GM23338 (cell line): ENCODE data around the gene RNASE7.

Source experiments
- CREB1 ChIP-seq: fragments of 250-450 bp; sonication (Bioruptor Pico); IDR thresholded peaks from 2 replicates; pipeline ENCODE4 v1.5.0; 2020; ENCODE audit warnings: low read depth, mild to moderate bottlenecking, moderate library complexity
- EZH2 ChIP-seq: fragments of 200-600 bp; sonication (generic); IDR thresholded peaks from one replicate; pipeline ENCODE4 v1.8.0; 2017; ENCODE audit warnings: antibody characterized with exemption, mild to moderate bottlenecking, low read depth; ENCODE audit not compliant: unreplicated experiment
- EZH2phosphoT487 ChIP-seq: fragments of 200-600 bp; sonication (generic); IDR thresholded peaks from one replicate; pipeline ENCODE4 v1.8.1; 2018; ENCODE audit warnings: antibody characterized with exemption; ENCODE audit not compliant: unreplicated experiment
- JUNB ChIP-seq: IDR thresholded peaks from one replicate; pipeline ENCODE4 v1.6.1; 2016; ENCODE audit warnings: antibody characterized with exemption; ENCODE audit not compliant: unreplicated experiment
- POLR2AphosphoS5 ChIP-seq: IDR thresholded peaks from 2 replicates; pipeline ENCODE4 v1.6.1; 2016; ENCODE audit warnings: antibody characterized with exemption, low read depth
- ZNF114 ChIP-seq: fragments of 250-450 bp; sonication (Bioruptor Pico); IDR thresholded peaks from 2 replicates; pipeline ENCODE4 v1.5.0; 2020; ENCODE audit warnings: mild to moderate bottlenecking, moderate library complexity
- TF ChIP-seq, protein P1 (sequence below), 2 experiments: fragments of 200-600 bp in 1 of 2; sonication (generic) in 1 of 2; conservative IDR thresholded peaks; 2 replicates each; pipeline versions ENCODE4 v1.5.1 to v1.6.1; 2016 to 2017; ENCODE audit warnings: antibody characterized with exemption in 2 of 2, low read depth in 2 of 2, mild to moderate bottlenecking in 2 of 2, moderate library complexity in 1 of 2
- TF ChIP-seq, protein P2 (sequence below): IDR thresholded peaks from one replicate; pipeline ENCODE4 v1.6.1; 2018; ENCODE audit warnings: antibody characterized with exemption; ENCODE audit not compliant: unreplicated experiment

DNA sequence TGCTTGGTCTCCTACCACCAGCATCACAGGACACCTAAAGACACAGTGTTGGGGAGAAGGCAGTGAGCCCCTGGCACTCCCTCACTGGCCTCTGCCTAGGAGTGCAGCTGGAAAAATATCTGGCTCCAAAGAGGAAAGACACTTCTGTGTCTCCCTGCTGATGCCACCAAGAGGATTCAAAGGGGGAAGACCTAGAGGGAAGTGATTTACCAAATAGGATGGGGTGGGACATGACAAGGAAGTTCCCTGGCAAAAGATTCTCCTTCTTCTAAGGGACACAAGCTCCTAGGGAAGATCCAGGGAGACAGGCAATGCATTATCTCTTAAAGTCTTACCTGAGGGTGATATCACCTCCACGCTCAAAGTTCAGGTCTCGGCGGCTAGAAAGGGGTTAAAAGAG is 23.4 kb upstream of the RNASE7 start:
- TF ChIP-seq EZH2, result no peak
- TF ChIP-seq, protein P1, sequence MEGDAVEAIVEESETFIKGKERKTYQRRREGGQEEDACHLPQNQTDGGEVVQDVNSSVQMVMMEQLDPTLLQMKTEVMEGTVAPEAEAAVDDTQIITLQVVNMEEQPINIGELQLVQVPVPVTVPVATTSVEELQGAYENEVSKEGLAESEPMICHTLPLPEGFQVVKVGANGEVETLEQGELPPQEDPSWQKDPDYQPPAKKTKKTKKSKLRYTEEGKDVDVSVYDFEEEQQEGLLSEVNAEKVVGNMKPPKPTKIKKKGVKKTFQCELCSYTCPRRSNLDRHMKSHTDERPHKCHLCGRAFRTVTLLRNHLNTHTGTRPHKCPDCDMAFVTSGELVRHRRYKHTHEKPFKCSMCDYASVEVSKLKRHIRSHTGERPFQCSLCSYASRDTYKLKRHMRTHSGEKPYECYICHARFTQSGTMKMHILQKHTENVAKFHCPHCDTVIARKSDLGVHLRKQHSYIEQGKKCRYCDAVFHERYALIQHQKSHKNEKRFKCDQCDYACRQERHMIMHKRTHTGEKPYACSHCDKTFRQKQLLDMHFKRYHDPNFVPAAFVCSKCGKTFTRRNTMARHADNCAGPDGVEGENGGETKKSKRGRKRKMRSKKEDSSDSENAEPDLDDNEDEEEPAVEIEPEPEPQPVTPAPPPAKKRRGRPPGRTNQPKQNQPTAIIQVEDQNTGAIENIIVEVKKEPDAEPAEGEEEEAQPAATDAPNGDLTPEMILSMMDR (conservative IDR thresholded peaks at IDR 0.05; ENCODE audit: low read depth in 2 of 2), result no peak
- TF ChIP-seq CREB1 (CRISPR knock-in tag), result no peak
- TF ChIP-seq, protein P2, sequence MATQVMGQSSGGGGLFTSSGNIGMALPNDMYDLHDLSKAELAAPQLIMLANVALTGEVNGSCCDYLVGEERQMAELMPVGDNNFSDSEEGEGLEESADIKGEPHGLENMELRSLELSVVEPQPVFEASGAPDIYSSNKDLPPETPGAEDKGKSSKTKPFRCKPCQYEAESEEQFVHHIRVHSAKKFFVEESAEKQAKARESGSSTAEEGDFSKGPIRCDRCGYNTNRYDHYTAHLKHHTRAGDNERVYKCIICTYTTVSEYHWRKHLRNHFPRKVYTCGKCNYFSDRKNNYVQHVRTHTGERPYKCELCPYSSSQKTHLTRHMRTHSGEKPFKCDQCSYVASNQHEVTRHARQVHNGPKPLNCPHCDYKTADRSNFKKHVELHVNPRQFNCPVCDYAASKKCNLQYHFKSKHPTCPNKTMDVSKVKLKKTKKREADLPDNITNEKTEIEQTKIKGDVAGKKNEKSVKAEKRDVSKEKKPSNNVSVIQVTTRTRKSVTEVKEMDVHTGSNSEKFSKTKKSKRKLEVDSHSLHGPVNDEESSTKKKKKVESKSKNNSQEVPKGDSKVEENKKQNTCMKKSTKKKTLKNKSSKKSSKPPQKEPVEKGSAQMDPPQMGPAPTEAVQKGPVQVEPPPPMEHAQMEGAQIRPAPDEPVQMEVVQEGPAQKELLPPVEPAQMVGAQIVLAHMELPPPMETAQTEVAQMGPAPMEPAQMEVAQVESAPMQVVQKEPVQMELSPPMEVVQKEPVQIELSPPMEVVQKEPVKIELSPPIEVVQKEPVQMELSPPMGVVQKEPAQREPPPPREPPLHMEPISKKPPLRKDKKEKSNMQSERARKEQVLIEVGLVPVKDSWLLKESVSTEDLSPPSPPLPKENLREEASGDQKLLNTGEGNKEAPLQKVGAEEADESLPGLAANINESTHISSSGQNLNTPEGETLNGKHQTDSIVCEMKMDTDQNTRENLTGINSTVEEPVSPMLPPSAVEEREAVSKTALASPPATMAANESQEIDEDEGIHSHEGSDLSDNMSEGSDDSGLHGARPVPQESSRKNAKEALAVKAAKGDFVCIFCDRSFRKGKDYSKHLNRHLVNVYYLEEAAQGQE, result no peak
- no peak for TF ChIP-seq POLR2AphosphoS5
- no peak for TF ChIP-seq JUNB
- no peak for TF ChIP-seq EZH2phosphoT487
- no peak for TF ChIP-seq ZNF114 (CRISPR knock-in tag)
